ENCODE measurements around the gene TGM4.

- no peak for TF ChIP-seq POLR2A (IDR thresholded peaks at IDR 0.05; ENCODE audit: low read depth, low read length)
- no peak for TF ChIP-seq POLR2AphosphoS5 (IDR thresholded peaks at IDR 0.05; ENCODE audit: low read depth, low read length)
Measured at GRCh38 chr3:44870375-44871061, 3.9 kb upstream of the TGM4 start.

Measured in GM12892 (cell line).